Testis (tissue), 2 donors: ENCODE results near the gene MACROD2.

ENCODE experiments used
- POLR2A ChIP-seq: fragments of 450-650 bp; IDR thresholded peaks from one replicate; pipeline ENCODE4 v1.6.1; 2017; ENCODE audit warnings: antibody characterized with exemption, mild to moderate bottlenecking, moderate library complexity
- TF ChIP-seq, protein P1 (sequence below), 3 experiments: fragments of 450-650 bp in 2 of 3; fragments of 200-600 bp in 1 of 3; sonication (generic) in 1 of 3; IDR thresholded peaks; one replicate each; pipeline ENCODE4 v1.5.1; 2016 to 2019; ENCODE audit warnings: antibody characterized with exemption in 3 of 3, mild to moderate bottlenecking in 2 of 3, moderate library complexity in 1 of 3

DNA sequence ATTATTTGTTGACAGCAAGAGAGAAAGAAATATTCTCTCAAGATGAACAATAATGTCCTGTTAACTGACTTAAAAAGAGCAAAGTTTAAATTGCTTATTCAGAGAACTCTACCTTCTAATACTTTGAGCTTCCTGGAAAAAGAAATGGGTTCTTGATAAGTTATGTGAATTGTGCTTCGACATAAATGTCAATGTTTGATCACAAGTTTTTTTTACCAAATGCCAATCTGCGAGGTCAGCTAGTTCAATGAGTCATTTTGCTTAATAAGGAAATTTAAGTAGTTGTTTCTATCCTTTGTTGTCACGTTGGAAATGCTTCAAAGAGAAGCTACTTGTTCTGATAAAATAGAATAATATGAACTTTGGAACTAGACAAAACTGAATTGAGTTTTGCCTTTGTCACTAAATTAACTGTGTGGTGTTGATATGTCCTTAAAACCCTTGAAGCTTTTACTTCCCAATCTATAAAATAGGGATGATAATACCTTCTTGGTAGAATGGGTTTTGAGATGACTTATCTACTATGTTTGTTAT is 984.2 kb downstream of the MACROD2 start:
- no peak for TF ChIP-seq POLR2A
- TF ChIP-seq, protein P1, sequence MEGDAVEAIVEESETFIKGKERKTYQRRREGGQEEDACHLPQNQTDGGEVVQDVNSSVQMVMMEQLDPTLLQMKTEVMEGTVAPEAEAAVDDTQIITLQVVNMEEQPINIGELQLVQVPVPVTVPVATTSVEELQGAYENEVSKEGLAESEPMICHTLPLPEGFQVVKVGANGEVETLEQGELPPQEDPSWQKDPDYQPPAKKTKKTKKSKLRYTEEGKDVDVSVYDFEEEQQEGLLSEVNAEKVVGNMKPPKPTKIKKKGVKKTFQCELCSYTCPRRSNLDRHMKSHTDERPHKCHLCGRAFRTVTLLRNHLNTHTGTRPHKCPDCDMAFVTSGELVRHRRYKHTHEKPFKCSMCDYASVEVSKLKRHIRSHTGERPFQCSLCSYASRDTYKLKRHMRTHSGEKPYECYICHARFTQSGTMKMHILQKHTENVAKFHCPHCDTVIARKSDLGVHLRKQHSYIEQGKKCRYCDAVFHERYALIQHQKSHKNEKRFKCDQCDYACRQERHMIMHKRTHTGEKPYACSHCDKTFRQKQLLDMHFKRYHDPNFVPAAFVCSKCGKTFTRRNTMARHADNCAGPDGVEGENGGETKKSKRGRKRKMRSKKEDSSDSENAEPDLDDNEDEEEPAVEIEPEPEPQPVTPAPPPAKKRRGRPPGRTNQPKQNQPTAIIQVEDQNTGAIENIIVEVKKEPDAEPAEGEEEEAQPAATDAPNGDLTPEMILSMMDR (IDR thresholded peaks at IDR 0.05), result no peak
